GM19239 (cell line): ENCODE measurements around the gene SUMO3.

ENCODE experiments used
- DNase-seq: peaks from one replicate; pipeline ENCODE4 v3.0.0; 2011; ENCODE audit warnings: low spot score; ENCODE audit not compliant: insufficient read length
- FAIRE-seq: peaks from 2 replicates; lab custom pipeline; 2011; peaks lifted over from hg19 to GRCh38; lab: Jason Lieb, UNC

The SUMO3 gene

GRCh38 chr21:44763050-44763378 is 54.8 kb downstream of the SUMO3 start:
- no peak for FAIRE-seq
- DNase-seq = no peak

DNA sequence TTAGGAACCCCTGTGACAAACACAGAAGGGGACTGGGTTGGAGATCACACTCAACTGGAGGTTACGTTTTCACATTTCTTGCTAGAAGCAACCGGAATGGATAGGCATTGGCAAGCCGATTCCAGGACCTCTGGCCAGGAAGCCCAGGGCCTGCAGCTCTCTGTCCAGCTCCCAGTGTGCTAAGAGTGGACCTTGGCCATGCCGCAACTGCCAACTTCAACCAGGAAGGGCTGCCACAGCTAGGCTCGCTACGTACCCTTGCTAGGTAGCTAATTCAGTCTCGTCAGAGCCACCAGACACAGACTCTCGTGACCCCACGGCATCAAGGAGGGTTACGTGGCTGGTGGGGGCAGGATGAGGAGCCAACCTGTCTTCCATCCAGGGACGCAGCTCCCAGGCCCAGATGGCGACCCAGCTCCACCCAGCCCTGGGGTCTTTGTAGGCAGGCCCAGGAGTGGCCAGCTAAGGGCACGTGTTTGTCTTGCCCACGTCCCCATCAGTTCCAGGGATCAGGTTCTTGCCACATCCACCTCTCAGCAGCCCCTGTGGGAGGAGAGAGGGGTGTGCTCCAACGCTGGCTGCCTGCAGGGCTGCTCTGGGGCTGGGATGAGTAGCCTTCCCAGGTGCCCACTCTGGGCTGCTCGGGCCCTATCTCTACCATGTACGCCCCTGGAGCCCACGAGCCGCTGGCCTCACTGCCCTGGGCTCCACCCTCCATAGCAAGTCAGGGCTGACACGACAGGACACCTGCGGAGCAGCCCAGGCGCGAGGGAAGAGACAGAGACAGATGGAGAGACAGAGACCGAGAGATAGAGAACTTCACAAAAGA is 55.4 kb downstream of the SUMO3 start:
- DNase-seq (no peak), FAIRE-seq (no peak)

DNA sequence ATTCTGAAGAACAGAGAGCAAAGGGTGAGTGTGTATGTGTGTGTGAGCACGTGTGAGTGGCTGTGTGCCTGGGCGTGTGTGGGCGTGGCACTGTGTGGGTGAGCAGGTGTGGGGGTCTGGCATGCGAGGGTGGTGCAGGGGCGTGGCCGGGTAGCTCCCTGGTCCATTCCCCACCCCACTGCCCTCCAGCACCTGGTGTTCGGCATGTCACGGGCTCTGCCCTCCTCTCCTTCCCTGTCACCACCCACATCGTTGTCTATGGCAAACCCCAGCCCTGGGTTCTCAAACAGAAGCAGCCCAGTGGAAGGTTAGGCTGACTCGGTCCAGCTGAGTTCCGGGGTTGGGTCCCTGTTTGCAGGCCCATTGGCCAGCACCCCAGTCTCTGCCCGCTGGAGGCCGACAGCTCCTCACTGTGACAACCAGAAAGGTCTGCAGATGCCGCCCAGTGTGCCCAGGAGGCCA is 56.1 kb downstream of the SUMO3 start:
- FAIRE-seq (no peak), DNase-seq (no peak)

DNA sequence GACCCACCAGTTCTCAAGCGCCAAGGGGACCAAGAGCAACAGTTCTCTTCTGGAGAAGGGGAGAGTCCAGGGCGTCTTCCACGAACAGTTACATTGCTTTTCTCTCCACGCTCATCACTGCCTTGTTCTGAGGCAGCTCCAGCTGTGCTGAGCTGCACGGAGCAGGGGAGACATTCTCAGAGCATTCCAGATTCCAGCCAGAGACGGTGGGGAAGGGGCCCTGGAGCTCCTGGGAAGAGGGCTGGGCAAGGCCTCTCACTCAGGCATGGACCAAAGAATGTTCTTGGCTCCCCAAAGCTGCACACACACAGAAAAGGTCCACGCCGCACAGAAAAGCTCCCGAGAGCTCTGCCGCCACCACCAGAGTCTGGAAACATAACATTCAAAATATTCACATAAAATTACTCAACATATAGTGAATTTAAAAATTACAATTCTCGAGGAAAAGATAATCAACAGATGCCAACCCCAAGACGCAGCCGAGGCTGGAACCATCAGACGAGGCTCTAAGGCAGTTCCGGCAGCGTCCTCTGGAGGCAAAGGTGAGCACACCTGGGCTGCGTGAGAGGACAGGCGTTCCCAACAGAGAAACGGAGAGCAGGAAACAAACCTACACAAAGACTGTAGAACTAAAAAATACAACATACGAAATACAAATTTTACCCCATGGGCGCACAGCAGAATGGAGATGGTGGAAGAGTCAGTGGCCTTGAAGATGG is 56.7 kb downstream of the SUMO3 start:
- DNase-seq (no peak), FAIRE-seq (no peak)

DNA sequence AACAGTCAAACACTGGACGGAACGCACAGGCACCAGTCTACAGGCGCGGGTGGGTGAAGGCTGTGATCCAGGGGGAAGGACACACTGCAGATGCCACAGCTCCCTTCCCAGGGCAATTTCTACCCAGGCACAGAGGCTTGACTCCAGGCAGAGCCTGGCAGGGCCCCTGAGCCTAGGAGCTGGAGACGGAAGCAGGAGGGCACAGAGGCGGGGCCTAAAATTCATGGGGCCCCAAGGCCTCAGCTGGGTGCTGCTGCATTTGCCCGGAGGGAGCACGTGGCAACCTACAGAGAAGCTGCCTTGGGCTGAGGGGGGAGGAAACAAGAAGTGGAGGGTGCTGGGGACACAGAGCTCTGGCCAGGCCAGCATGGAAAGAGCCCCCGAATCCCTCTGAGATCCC is 57.5 kb downstream of the SUMO3 start:
- DNase-seq = no peak
- FAIRE-seq = no peak

DNA sequence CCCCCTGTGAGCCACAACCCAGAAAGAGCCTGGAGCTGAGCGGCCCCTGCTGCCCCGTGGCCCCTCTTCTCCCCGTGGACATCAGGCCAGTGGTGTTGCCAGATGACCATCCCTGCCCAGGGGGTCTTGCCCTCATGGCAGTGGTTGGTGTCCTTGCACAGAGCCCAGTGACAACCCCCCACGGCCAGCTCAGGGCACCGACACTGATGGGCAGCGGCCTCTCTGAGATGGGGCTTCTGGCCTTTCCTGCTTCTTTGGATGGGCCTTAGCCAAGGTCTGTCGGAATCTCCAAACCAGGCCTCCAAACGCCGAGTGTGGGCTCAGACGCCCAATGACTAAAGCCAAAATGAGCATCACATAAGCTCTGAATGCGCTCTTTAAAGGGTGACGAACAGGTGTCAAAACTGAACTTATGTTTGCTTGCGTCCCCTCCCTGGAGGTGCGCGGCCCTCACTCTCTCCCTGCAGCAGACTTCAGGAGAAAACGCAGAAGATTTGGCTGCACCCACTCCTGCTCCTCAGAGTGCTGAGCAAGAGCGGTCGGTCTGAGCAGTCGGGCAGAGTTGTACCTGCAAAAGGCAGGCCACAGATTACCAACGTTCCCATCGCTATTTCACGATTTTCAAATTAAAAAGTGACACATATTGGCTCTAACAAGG is 58.1 kb downstream of the SUMO3 start:
- FAIRE-seq = no peak
- no peak for DNase-seq

DNA sequence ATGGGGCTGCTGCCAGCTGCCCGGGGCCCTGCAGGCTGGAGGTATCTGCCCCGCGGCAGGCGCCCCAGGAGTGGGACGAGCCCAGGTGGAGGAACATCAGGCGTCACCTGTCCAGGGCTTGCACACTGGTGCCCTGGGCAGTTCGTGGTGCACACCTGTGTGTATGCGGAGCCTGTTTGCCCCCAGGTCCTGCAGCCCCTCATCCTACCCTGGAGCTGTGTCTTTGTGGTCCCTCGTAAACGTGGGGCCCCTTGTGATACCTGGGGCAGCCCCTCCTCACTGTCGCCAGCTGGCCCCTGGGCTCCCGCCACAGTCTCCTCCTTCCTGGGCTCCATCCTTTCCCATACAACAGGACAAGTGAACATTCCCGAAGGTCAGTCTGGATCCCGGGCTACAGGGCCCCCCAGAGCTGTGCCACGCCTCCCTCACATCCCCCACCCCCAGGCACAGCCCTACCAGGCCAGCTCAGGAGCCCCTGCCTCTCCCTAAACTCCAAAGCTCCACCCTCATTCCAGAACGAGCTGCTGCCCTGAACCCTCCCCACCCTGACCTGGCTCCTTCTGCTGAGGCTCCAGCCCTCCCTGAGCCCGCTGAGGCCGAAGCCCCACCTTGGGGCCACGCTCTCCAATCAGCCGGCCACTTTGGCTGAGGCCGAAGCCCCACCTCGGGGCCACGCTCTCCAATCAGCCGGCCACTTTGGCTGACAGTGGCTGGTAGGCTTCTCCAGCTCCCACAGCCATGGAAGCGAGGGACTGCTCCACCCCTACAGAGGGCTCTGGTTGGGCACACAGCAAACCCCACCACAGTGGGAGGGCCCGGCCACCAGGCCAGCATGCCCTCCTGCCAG is 58.9 kb downstream of the SUMO3 start:
- no peak for DNase-seq
- FAIRE-seq = no peak

- FAIRE-seq = no peak
- DNase-seq = no peak
Measured at GRCh38 chr21:44758141-44758561, 59.7 kb downstream of the SUMO3 start.

DNA sequence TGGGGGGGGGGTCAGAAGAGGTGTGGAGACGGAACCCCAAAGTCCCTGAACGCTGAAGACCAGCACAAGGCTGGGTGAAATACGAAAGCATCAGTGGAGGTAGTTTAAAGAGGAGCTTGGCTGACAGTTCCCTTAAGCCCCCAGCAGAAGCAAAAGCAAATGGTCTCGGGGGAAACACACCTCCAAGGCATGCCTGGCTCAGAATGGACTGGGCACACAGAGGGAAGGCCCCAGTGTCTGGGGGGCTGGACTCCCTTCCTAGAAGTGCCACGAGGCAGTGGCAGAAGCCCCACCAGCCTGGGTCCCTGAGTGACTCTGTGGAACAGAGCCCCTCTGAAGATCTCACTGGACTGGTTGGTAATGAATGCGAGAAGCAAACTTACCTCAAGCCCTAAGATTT is 60.1 kb downstream of the SUMO3 start:
- FAIRE-seq (no peak), DNase-seq (no peak)

GRCh38 chr21:44756423-44757185 is 61.3 kb downstream of the SUMO3 start:
- DNase-seq = no peak
- FAIRE-seq = no peak
